ENCODE measurements around the gene TEX11.
"Not testable (repeated sequence)": the region's sequence is repeated elsewhere in the genome, so short reads cannot be mapped to it uniquely, and the experiment has no call there.

TEX11 gene

DNA sequence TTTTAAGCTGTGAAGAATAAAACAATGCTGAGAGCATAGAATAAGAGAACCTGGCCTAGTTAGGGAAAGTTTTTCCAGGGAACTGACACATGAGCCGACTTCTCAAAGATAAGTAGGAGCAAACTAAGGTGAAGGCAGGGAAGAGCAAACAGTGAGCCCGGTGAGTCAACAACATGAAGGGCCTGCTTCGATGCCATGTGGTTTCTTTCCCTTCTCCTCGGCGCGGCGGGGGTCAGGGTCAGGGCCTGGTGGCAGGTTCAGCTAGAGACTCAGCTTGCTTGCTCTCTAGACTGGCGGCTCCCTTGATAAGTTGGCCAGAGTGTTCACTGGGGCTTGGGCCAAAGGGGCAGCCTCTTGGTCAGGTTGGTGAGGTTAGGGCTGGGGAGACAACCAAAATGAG is 382.8 kb downstream of the TEX11 start:
- Histone ChIP-seq H4K20me1 (ENCODE audit: insufficient read depth, low read length) (no peaks in the 10 kb centered on the region), H3K79me2 (ENCODE audit: insufficient read depth, low read length) (no peaks in the 10 kb centered on the region), H3K9ac (ENCODE audit: low read length) (no peak overlapping the region), H3K36me3 (ENCODE audit: insufficient read depth, low read length) (no peaks in the 10 kb centered on the region), H3K4me1 (ENCODE audit: insufficient read depth, low read length, severe bottlenecking) (no peaks in the 10 kb centered on the region), H3K4me2 (ENCODE audit: low read length) (no peak overlapping the region), H3K27ac (ENCODE audit: low read depth, low read length, poor library complexity, severe bottlenecking) (no peak overlapping the region), H3K9me3 (ENCODE audit: low read length) (no peaks in the 10 kb centered on the region), H3K4me3 (ENCODE audit: low read depth, low read length, poor library complexity, severe bottlenecking) (no peak overlapping the region), H3F3A (ENCODE audit: insufficient read depth, low read length) (no peaks in the 10 kb centered on the region), H3K27me3 (ENCODE audit: insufficient read depth, low read length) (no peaks in the 10 kb centered on the region), H2AFZ (ENCODE audit: low read length) (no peak overlapping the region), H3K9me2 (ENCODE audit: low read depth, low read length) (no peaks in the 10 kb centered on the region)
- TF ChIP-seq, protein P1, sequence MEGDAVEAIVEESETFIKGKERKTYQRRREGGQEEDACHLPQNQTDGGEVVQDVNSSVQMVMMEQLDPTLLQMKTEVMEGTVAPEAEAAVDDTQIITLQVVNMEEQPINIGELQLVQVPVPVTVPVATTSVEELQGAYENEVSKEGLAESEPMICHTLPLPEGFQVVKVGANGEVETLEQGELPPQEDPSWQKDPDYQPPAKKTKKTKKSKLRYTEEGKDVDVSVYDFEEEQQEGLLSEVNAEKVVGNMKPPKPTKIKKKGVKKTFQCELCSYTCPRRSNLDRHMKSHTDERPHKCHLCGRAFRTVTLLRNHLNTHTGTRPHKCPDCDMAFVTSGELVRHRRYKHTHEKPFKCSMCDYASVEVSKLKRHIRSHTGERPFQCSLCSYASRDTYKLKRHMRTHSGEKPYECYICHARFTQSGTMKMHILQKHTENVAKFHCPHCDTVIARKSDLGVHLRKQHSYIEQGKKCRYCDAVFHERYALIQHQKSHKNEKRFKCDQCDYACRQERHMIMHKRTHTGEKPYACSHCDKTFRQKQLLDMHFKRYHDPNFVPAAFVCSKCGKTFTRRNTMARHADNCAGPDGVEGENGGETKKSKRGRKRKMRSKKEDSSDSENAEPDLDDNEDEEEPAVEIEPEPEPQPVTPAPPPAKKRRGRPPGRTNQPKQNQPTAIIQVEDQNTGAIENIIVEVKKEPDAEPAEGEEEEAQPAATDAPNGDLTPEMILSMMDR (IDR thresholded peaks at IDR 0.05; ENCODE audit: low read length) = no peak
- TF ChIP-seq EZH2 (IDR thresholded peaks at IDR 0.05; ENCODE audit: borderline replicate concordance, low read length) = no peak

- not testable (repeated sequence) for H3K9ac ChIP-seq (ENCODE audit: low read length); H3K27me3 ChIP-seq (ENCODE audit: insufficient read depth, low read length); H3K79me2 ChIP-seq (ENCODE audit: insufficient read depth, low read length)
These were observed 392.8 kb downstream of the TEX11 start for GRCh38 chrX:70515692-70516091.

DNA sequence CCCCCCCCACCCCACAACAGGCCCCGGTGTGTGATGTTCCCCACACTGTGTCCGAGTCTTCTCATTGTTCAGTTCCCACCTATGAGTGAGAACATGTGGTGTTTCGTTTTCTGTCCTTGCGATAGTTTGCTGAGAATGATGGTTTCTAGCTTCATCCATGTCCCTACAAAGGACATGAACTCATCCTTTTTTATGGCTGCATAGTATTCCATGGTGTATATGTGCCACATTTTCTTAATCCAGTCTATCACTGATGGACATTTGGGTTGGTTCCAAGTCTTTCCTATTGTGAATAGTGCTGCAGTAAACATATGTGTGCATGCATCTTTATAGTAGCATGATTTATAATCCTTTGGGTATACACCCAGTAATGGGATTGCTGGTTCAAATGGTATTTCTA is 393.2 kb downstream of the TEX11 start:
- H3K9ac ChIP-seq (ENCODE audit: low read length); H3K27ac ChIP-seq (ENCODE audit: low read depth, low read length, poor library complexity, severe bottlenecking); H3K4me2 ChIP-seq (ENCODE audit: low read length); H3K36me3 ChIP-seq (ENCODE audit: insufficient read depth, low read length); H2AFZ ChIP-seq (ENCODE audit: low read length); H3K79me2 ChIP-seq (ENCODE audit: insufficient read depth, low read length); H3K4me3 ChIP-seq (ENCODE audit: low read depth, low read length, poor library complexity, severe bottlenecking); H3K9me3 ChIP-seq (ENCODE audit: low read length); H3K27me3 ChIP-seq (ENCODE audit: insufficient read depth, low read length); H3K9me2 ChIP-seq (ENCODE audit: low read depth, low read length); H4K20me1 ChIP-seq (ENCODE audit: insufficient read depth, low read length); H3K4me1 ChIP-seq (ENCODE audit: insufficient read depth, low read length, severe bottlenecking); H3F3A ChIP-seq (ENCODE audit: insufficient read depth, low read length): not testable (repeated sequence)

More at GRCh38 chrX:70515692-70516091, 392.8 kb downstream of the TEX11 start:
- not testable (repeated sequence) for H3K36me3 ChIP-seq (ENCODE audit: insufficient read depth, low read length); H3K4me2 ChIP-seq (ENCODE audit: low read length); H3K4me1 ChIP-seq (ENCODE audit: insufficient read depth, low read length, severe bottlenecking); H2AFZ ChIP-seq (ENCODE audit: low read length); H3F3A ChIP-seq (ENCODE audit: insufficient read depth, low read length); H3K9me3 ChIP-seq (ENCODE audit: low read length); H4K20me1 ChIP-seq (ENCODE audit: insufficient read depth, low read length); H3K27ac ChIP-seq (ENCODE audit: low read depth, low read length, poor library complexity, severe bottlenecking); H3K9me2 ChIP-seq (ENCODE audit: low read depth, low read length); H3K4me3 ChIP-seq (ENCODE audit: low read depth, low read length, poor library complexity, severe bottlenecking)

DNA sequence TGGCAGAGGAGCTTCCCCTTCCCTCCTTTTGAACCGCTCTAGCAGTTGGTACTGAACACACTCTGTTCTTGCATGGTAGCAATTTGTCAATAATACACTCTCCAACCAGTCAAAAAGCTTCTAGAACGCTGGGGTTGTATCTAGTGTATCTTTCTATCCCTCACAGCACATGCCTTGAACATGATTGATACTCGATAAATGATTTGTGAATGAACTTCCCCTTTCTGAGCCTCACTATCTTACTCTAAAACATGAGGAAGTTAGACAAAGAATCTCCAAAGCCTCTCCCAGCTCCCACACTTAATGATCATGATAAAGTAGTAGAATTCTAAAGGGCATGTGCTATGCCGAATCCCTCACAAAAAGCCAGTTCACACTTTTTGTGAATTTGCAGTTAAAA is 399.4 kb downstream of the TEX11 start:
- H3K79me2 ChIP-seq (ENCODE audit: insufficient read depth, low read length) = no peaks in the 10 kb centered on the region
- TF ChIP-seq EZH2 (IDR thresholded peaks at IDR 0.05; ENCODE audit: borderline replicate concordance, low read length) = no peak
- TF ChIP-seq, protein P1 (IDR thresholded peaks at IDR 0.05; ENCODE audit: low read length) = no peak
- H3K9me3 ChIP-seq (ENCODE audit: low read length) = no peaks in the 10 kb centered on the region
- H3K36me3 ChIP-seq (ENCODE audit: insufficient read depth, low read length) = no peaks in the 10 kb centered on the region
- H3F3A ChIP-seq (ENCODE audit: insufficient read depth, low read length) = no peaks in the 10 kb centered on the region
- H3K27me3 ChIP-seq (ENCODE audit: insufficient read depth, low read length) = no peaks in the 10 kb centered on the region
- no peak overlapping the region for H2AFZ ChIP-seq (ENCODE audit: low read length)
- H3K4me3 ChIP-seq (ENCODE audit: low read depth, low read length, poor library complexity, severe bottlenecking) = no peak overlapping the region
- no peak overlapping the region for H3K9ac ChIP-seq (ENCODE audit: low read length)
- no peaks in the 10 kb centered on the region for H3K4me1 ChIP-seq (ENCODE audit: insufficient read depth, low read length, severe bottlenecking)
- no peak overlapping the region for H3K27ac ChIP-seq (ENCODE audit: low read depth, low read length, poor library complexity, severe bottlenecking)
- H3K9me2 ChIP-seq (ENCODE audit: low read depth, low read length) = no peaks in the 10 kb centered on the region
- H3K4me2 ChIP-seq (ENCODE audit: low read length) = no peak overlapping the region
- H4K20me1 ChIP-seq (ENCODE audit: insufficient read depth, low read length) = no peaks in the 10 kb centered on the region
